Activated T-helper 2 cell treated with anti-CD3 and anti-CD28 coated beads, Interferon-gamma antibody, Interleukin-2, Interleukin-4, amounts not matched to agents 10 μg/mL and 5 μg/mL and 100 μg/mL, durations not matched to agents 14 hours and 24 hours and 36 hours (primary cell): ENCODE measurements around the gene PHTF1. TPM values are rescaled to one million over a fixed set of nuclear protein-coding genes. Genes with fewer than 3 reads are reported as not detected.
"Not testable (repeated sequence)": the region's sequence is repeated elsewhere in the genome, so short reads cannot be mapped to it uniquely, and the experiment has no call there.

Source experiments
- DNase-seq: peaks from one replicate; pipeline ENCODE4 v3.0.0; 2021; ENCODE audit warnings: low spot score
- H3K27ac Mint-ChIP-seq: one replicate; pipeline ENCODE4 v1.8.0; 2021; ENCODE audit warnings: mixed read lengths
- H3K27me3 Mint-ChIP-seq: one replicate; pipeline ENCODE4 v1.8.0; 2021; ENCODE audit warnings: low read depth, mixed read lengths
- H3K36me3 Mint-ChIP-seq: one replicate; pipeline ENCODE4 v1.8.0; 2021; ENCODE audit warnings: low read depth, mixed read lengths
- H3K4me1 Mint-ChIP-seq: one replicate; pipeline ENCODE4 v1.8.0; 2021; ENCODE audit warnings: low read depth, mixed read lengths
- H3K4me3 Mint-ChIP-seq: one replicate; pipeline ENCODE4 v1.8.0; 2021; ENCODE audit warnings: low read depth, mild to moderate bottlenecking, moderate library complexity, mixed read lengths
- H3K9me3 Mint-ChIP-seq: one replicate; pipeline ENCODE4 v1.8.0; 2021; ENCODE audit warnings: mixed read lengths
- intact Hi-C: fragments of 100-400 bp; cut with micrococcal nuclease; formaldehyde crosslinking; loops from one replicate; pipeline ENCODE4 v1.15.1; 2023
- total RNA-seq: library from RNA; stranded (reverse); gene quantifications from 2 replicates; pipeline ENCODE4 v1.2.3, GENCODE V29; 2022

The PHTF1 gene
- total RNA-seq, 1 donor from 2014 or later: 22.5 TPM

DNA sequence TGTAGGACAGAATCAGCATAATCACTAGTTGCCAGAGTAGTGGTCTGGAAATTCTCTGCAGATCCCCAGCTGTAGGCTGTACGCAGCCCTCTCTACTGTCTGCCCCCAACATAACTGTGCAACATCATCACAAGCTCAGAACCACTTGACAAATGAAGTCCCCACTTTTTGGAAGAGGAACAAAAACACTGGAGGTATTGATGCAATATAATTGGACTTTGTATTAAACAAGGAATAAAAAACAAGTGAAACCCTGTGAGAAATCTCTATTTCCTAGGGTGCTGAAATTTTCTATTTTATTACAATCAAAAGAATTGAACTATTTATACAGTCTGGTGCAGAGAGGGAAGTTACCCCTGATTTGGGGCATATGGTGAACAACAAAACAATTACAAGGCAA lies 15.2 kb downstream of the PHTF1 start:
- Mint-ChIP-seq H3K4me3 (no peak overlapping the region), H3K36me3 (peaks cover 39% of the 10 kb centered on the region)
- intact Hi-C loops: no loop called here

GRCh38 chr1:113742515-113742914 lies 16.8 kb downstream of the PHTF1 start:
- intact Hi-C loops: no loop called here
- H3K36me3 Mint-ChIP-seq: peaks cover 43% of the 10 kb centered on the region
- no peak overlapping the region for H3K27ac Mint-ChIP-seq
- peaks cover 17% of the 10 kb centered on the region for H3K4me1 Mint-ChIP-seq
- H3K4me3 Mint-ChIP-seq: peak overlapping the region; percentile 3
- no peaks in the 10 kb centered on the region for H3K9me3 Mint-ChIP-seq
- no peak for DNase-seq
- no peaks in the 10 kb centered on the region for H3K27me3 Mint-ChIP-seq

More for the DNA sequence above, 15.2 kb downstream of the PHTF1 start:
- DNase-seq: no peak
- no peak overlapping the region for H3K27ac Mint-ChIP-seq
- no peaks in the 10 kb centered on the region for H3K27me3 Mint-ChIP-seq
- H3K4me1 Mint-ChIP-seq: peaks cover 17% of the 10 kb centered on the region
- no peaks in the 10 kb centered on the region for H3K9me3 Mint-ChIP-seq

DNA sequence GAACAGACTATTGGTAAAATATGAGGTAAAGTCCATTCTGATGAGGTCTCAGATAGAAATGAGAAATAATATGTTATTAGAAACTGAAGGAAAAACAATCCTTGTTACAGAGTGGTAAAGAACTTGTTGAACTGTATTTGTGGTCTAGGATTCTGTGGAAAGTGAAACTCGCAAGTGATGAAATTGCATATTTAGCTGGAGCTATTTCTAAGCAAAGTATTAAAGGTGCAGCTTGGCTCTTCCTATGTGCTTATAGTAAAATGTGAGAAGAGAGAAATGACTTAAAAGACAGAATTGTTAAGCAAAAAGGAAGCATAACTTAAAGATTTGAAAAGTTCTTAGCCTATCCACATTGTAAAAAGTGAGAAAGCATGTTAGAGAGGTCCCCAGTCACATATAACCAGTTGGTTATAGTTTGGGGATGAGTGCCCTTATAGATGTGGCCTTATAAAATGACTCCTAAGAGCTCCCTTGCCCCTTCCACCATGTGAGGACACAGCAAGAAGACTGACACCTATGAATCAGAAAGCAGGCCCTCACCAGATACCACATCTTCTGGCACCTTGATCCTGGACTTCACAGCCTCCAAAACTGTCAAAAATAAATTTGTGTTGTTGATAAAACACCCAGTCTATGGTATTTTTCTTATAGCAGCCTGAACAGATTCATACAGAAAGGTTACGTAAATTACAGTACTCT lies 24.8 kb downstream of the PHTF1 start:
- peak overlapping the region; percentile 80 for H3K27ac Mint-ChIP-seq
- H3K27me3 Mint-ChIP-seq: no peaks in the 10 kb centered on the region
- H3K36me3 Mint-ChIP-seq: peaks cover 48% of the 10 kb centered on the region

DNA sequence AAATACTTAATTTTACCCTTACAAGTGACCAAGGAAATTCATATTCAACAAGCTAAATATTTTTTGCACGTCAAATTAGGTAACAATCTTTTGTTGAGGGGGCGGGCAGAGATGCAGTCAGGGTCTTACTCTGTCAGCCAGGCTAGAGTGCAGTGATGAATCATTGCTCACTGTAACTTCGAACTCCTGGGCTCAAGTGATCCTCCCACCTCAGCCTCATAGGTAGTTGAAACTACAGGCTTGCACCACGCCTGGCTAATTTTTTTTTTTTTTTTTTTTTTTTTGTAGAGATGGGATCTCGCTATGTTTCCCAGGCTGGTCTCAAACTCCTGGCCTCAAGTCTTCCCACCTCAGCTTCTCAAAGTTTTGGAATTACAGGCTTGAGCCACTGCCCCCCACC lies 26.5 kb downstream of the PHTF1 start:
- Mint-ChIP-seq H3K4me1 (peaks cover 12% of the 10 kb centered on the region), H3K36me3 (peaks cover 53% of the 10 kb centered on the region), H3K27me3 (no peaks in the 10 kb centered on the region), H3K4me3 (no peak overlapping the region), H3K9me3 (no peaks in the 10 kb centered on the region), H3K27ac (no peak overlapping the region)
- intact Hi-C loops: no loop called here
- DNase-seq: no peak

More for the DNA sequence above, 24.8 kb downstream of the PHTF1 start:
- DNase-seq: no peak
- intact Hi-C loops: no loop called here
- H3K4me3 Mint-ChIP-seq: no peak overlapping the region
- H3K9me3 Mint-ChIP-seq: no peaks in the 10 kb centered on the region
- peaks cover 12% of the 10 kb centered on the region for H3K4me1 Mint-ChIP-seq

DNA sequence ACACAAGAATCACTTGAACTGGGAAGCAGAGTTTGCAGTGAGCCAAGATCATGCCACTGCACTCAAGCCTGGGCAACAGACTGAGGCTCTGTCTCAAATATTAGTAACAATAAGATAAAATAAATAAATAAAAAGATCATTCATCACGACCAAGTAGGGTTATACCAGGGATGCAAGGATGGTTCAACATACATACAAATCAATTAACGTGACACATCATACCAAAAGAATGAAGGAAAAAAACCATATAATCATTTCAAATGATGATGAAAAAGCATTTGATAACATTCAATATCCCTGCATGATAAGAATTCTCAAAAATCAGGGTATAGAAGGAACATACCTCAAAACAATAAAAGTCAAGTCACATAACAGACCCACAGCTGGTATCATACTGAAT lies 38.3 kb downstream of the PHTF1 start:
- peaks cover under 1% of the 10 kb centered on the region for H3K4me1 Mint-ChIP-seq
- intact Hi-C loops: no loop called here
- DNase-seq: no peak
- no peak overlapping the region for H3K4me3 Mint-ChIP-seq
- no peaks in the 10 kb centered on the region for H3K27me3 Mint-ChIP-seq
- H3K9me3 Mint-ChIP-seq: peaks cover 31% of the 10 kb centered on the region
- H3K27ac Mint-ChIP-seq: no peak overlapping the region
- H3K36me3 Mint-ChIP-seq: peaks cover 73% of the 10 kb centered on the region

- H3K36me3 Mint-ChIP-seq: peaks cover 74% of the 10 kb centered on the region
- H3K9me3 Mint-ChIP-seq: peaks cover 31% of the 10 kb centered on the region
- H3K4me1 Mint-ChIP-seq, intact Hi-C loops, H3K27ac Mint-ChIP-seq, H3K27me3 Mint-ChIP-seq, H3K4me3 Mint-ChIP-seq, DNase-seq: not testable (repeated sequence)
These were observed 40.7 kb downstream of the PHTF1 start for GRCh38 chr1:113718621-113719020.

GRCh38 chr1:113717506-113717905 lies 41.8 kb downstream of the PHTF1 start:
- not testable (repeated sequence) for H3K4me3 Mint-ChIP-seq, DNase-seq
- peaks cover 70% of the 10 kb centered on the region for H3K36me3 Mint-ChIP-seq

DNA sequence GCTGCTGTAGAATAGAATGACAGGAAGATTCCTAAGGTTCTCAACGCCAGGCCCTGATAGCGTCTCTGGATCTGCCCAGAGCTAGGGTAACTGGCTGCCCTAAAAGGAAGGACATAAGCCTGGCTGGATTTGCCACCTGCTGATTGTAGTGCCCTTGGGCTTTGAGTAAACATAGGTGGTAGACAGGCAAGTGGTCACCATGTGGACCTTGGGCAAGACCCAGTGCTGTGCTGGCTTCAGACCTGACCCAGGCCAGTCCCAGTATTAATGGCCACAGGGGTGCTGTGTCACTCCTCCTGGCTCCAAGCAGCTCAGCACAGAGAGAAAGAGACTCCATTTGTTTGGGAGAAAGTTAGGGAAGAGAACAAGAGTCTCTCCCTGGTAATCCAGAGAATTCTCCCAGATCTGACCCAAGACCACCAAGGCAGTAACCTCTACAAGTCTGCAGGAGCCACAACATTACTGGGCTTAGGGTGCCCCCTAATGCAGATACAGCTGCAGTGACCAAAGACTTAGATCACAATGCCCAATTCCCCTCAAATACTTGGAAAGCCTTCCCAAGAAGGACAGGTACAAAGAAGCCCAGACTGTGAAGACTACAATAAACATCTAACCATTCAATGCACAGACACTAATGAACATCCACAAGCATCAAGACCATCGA lies 44.5 kb downstream of the PHTF1 start:
- Mint-ChIP-seq H3K4me1 (peaks cover 7% of the 10 kb centered on the region), H3K4me3 (no peak overlapping the region), H3K27me3 (no peaks in the 10 kb centered on the region), H3K27ac (no peak overlapping the region), H3K36me3 (peaks cover 59% of the 10 kb centered on the region), H3K9me3 (peaks cover 16% of the 10 kb centered on the region)
- intact Hi-C loops: no loop called here
- no peak for DNase-seq

More at GRCh38 chr1:113717506-113717905, 41.8 kb downstream of the PHTF1 start:
- H3K4me1 Mint-ChIP-seq, H3K27me3 Mint-ChIP-seq, intact Hi-C loops, H3K27ac Mint-ChIP-seq: not testable (repeated sequence)
- H3K9me3 Mint-ChIP-seq: peaks cover 31% of the 10 kb centered on the region

GRCh38 chr1:113701429-113701828 lies 57.9 kb downstream of the PHTF1 start:
- no peak for DNase-seq
- H3K27me3 Mint-ChIP-seq: no peaks in the 10 kb centered on the region
- no peaks in the 10 kb centered on the region for H3K9me3 Mint-ChIP-seq
- no peak overlapping the region for H3K4me3 Mint-ChIP-seq
- H3K27ac Mint-ChIP-seq: no peak overlapping the region
- intact Hi-C loops: no loop called here
- peaks cover 53% of the 10 kb centered on the region for H3K36me3 Mint-ChIP-seq
- no peaks in the 10 kb centered on the region for H3K4me1 Mint-ChIP-seq

GRCh38 chr1:113694910-113695309 lies 64.4 kb downstream of the PHTF1 start:
- no peak for DNase-seq
- Mint-ChIP-seq H3K27ac (no peak overlapping the region), H3K9me3 (peaks cover 32% of the 10 kb centered on the region), H3K27me3 (no peaks in the 10 kb centered on the region), H3K36me3 (peaks cover 70% of the 10 kb centered on the region), H3K4me1 (no peaks in the 10 kb centered on the region), H3K4me3 (no peak overlapping the region)
- intact Hi-C loops: no loop called here

GRCh38 chr1:113692824-113693431 lies 66.4 kb downstream of the PHTF1 start:
- Mint-ChIP-seq H3K9me3 (peaks cover 32% of the 10 kb centered on the region), H3K4me1 (no peaks in the 10 kb centered on the region), H3K4me3 (no peak overlapping the region), H3K36me3 (peaks cover 57% of the 10 kb centered on the region), H3K27ac (no peak overlapping the region), H3K27me3 (no peaks in the 10 kb centered on the region)
- intact Hi-C loops: no loop called here
- DNase-seq: no peak

- Mint-ChIP-seq H3K27me3 (no peaks in the 10 kb centered on the region), H3K4me3 (no peak overlapping the region), H3K4me1 (no peaks in the 10 kb centered on the region), H3K36me3 (peaks cover 51% of the 10 kb centered on the region), H3K27ac (no peak overlapping the region), H3K9me3 (peaks cover 32% of the 10 kb centered on the region)
- intact Hi-C loops: no loop called here
- DNase-seq: no peak
These were observed 66.9 kb downstream of the PHTF1 start for GRCh38 chr1:113692342-113692741.

- H3K36me3 Mint-ChIP-seq: peaks cover 44% of the 10 kb centered on the region
- DNase-seq: no peak
- no peak overlapping the region for H3K4me3 Mint-ChIP-seq
- no peaks in the 10 kb centered on the region for H3K27me3 Mint-ChIP-seq
- intact Hi-C loops: no loop called here
- H3K9me3 Mint-ChIP-seq: peaks cover 32% of the 10 kb centered on the region
- H3K4me1 Mint-ChIP-seq: no peaks in the 10 kb centered on the region
- no peak overlapping the region for H3K27ac Mint-ChIP-seq
These were observed 68.1 kb downstream of the PHTF1 start for GRCh38 chr1:113691184-113691583.
